Activated naive CD4-positive, alpha-beta T cell treated with anti-CD3 and anti-CD28 coated beads, Interleukin-2, amount 50 U/mL, for 16 hours (primary cell): ENCODE data around the gene ACTA2.

Experiments
- DNase-seq: peaks from one replicate; pipeline ENCODE4 v3.0.0-alpha.2; 2020

The ACTA2 gene

DNA sequence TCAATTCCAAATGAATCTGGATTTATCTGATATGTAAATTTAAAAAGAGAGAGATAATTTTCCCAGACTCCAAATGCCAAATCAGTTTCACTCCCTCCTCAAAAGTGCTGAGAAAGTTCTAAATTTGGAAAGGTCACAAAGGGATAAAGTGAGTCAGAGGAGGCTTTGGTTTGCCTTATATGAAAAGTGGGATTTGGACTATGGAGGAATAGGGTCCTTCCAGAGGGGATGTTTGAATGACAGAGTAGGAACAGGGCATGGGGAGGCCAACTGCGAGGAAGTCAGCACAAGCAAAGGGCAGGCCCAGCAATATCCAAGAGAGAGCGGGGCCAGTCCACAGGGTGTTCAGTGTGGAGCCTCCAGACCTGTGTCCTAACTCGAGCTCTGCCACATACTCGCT is 28.2 kb upstream of the ACTA2 start:
- DNase-seq = no peak

DNA sequence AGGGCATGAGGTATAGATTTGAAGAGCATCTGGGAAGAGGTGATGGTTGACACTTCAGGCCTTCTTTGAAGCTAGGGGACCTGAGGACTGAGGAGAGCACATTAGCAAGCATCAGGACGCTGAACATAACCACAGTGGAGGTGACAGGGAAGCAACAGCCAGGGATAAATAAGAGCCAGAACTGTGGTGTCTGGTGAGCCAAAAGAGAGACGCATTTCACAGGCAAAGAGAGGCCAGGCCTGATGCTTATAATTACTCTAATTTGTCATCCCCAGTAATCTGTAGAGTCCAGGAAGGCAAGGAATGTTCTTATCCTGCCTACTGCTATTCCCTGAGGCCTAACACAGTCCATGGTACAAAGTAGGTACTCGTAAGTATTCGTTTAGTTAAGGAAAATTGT is 27.7 kb upstream of the ACTA2 start:
- no peak for DNase-seq

GRCh38 chr10:88979603-88980002 is 27.0 kb upstream of the ACTA2 start:
- no peak for DNase-seq

- no peak for DNase-seq
These were observed 26.6 kb upstream of the ACTA2 start for GRCh38 chr10:88979153-88979562.

- DNase-seq = no peak
These were observed 25.9 kb upstream of the ACTA2 start for GRCh38 chr10:88978463-88978862.

DNA sequence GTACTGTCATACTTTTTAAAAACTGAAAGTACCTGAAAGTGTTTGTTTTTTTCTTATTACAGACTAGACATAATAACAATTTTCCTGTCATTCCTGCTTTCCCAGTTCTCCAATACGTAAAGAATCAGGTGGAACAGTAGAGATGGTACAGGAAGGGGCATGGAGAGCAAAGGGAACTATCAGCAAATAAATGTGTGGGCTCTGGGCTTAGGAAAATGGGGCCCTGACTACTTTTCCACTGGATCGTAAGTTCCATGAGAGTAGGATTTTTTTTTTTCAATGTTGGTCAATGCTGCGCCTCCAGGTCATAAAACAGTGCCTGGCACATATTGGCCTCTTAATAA is 22.8 kb upstream of the ACTA2 start:
- no peak for DNase-seq

DNA sequence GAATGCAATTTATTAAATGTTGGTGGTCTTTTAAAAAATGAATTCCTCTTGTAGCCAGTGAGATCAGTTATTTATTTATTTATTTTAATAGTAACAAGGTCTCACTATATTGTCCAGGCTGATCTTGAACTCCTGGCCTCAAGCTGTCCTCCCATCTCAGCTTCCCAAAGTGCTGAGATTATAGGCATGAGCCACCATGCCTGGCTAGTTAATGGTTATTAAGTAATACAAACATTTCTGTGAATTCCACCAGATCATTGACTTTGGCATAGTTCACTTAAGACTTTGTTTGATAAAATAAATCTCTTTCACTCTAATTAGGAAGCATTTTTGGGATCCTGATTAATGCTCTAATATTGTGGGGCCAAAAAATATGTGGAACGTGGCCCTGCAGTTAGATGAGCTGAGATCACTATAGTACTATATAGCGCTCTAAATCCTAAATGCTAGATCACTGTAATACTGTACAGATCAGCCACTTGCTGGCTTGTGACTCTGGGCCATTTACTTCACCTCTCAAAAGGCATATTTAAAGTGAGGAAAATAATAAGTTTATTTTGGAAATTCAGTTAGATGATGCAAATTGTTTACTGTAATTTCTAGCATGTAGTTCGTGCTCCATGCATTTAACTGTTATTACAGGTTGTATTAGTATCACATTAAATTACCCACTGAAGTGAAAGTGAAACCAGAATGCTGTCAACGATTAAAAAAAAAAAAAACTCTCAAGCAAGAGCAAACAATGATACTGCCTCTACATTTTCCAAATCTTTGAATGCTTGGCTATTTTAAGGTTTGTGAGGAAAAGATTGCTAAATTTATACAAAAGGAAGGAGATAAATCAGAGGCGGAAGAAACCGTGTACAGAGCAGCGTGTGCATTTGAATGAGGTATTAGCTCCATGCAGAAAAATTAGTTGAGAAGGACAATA is 22.1 kb upstream of the ACTA2 start:
- no peak for DNase-seq

DNA sequence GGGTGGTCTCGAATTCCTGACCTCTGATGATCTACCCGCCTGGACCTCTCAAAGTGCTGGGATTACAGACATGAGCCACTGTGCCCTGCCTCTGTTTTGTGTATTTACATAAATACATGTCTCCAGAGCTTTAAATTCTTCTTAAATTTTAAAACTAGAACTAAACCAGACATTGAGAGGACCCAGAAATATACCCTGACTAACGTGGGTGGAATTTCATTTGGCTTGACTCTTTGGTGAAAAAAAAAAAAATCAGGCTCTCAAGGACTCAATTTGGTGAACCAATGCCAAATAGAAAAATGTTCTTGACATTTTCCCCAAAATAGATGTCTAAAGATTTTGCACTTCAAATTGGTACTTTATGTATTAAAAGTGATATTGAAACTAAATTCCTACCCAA is 21.4 kb upstream of the ACTA2 start:
- DNase-seq = no peak

DNA sequence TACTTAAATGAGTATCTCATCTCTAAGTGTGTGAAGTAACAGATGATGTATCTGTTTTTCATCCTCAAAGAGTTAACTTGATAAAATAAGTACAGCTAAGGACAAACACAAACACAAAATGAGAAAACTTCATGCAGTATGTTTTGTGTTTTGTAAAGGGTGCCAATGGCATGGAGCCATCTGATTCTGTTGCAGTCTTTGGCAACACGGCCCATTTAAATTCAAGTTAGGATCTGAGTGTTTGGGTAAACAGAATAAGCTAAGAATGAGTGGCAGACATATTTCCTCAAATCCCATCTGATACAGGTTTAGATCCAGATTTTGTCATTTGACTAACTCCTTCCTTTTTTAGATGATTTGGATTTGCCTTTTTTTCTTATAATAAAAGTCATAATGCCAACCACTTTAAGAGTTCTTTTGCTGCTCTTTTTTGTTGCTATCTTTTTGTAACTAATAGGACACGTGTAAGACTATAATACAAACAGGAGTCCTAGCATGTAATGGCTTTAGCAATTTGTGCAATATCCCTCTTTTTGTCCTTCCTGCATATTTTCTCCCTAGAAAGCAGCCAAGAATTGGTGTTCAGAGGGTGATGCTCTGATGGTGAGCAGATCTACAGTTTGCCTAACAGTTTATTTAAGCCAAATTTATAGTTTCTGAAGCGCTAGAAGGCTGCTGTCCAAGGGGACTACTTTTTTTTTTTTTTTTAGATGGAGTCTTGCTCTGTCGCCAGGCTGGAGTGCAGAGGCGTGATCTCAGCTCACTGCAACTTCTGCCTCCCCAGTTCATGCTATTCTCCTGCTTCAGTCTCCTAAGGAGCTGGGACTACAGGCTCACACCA is 18.9 kb upstream of the ACTA2 start:
- DNase-seq = no peak

GRCh38 chr10:88968391-88968790 is 15.8 kb upstream of the ACTA2 start:
- no peak for DNase-seq

DNA sequence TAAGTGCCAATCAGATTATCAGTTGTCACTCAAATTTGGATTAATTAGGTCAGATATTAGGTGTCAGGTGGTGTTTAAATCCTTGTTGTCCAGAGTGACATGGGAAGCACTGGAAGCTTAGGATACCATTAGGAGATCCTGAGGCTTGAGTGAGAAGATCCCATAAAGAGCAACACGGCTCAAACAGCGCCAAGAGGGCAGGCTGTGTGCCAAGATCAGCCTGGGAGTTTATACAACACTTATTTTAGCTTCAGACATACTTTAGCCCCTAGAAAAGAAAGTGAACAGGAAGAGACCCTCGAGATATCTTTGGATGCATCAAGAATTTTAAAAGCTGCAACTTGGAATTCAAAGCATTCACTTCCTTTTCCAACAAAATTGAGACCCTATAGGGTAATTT is 14.2 kb upstream of the ACTA2 start:
- DNase-seq = no peak

DNA sequence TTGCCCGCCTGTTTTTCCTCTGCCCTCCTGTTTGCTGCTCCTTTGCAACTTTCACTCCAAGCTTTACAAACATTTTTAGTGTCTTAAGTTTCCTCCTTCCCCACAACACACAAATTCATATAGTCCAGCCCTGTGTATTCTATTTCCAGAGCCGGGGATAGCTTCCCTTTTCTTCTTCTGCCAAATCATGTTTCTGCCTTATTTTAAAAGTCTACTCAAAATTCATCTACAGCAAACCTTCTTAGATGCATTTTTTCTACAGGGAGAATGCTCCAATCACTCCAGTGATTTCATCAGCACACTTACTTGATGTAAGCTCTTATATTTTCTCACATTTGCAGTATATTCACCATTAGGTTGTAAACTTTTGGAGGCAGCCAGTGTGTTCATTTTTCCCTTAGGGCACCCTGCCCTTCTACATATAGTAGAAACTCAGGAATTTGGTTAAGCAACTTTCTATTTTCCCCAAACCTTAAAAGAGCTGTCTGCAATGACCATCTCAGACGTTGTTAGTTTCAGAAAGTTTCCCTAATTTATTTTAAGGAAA is 12.4 kb upstream of the ACTA2 start:
- no peak for DNase-seq

DNA sequence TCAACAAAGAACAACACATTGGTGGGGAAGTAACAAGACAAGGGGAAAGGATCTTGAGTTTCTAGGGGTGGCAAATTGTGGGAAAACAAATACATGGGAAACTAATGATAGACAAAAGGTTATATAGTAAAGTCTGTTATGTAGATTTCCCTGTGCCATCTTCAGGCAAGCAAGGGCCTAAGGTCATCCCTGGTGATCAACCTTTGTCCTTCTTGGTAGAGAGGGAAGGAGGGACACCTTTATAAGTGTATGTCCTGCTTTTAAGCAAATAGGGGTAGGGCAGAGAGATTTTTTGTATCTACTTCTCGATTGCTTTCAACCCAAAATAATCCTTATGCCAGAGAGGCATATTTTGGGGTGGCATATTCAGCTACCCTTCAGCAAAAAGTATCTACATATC is 11.8 kb upstream of the ACTA2 start:
- DNase-seq = no peak

- DNase-seq = no peak
These were observed 10.7 kb upstream of the ACTA2 start for GRCh38 chr10:88963318-88963717.

DNA sequence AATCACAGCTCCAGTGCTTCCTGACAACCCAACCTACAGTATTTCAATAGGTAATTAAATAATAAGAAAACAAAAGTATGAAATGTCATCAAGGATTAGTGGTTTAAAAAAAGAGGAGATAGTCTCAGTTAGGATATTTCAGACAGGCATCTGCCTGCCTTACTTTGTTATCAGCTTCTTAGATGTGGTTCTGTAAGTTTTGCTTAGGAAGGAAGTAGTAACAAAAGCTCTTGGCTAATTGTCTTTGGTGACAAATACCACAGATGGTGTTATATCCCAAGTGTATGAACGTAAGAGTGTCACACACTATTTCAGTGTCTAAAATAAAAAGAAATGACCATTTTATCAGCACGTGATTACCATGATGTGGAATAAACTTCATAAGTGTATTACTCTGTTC is 9.8 kb upstream of the ACTA2 start:
- no peak for DNase-seq

DNA sequence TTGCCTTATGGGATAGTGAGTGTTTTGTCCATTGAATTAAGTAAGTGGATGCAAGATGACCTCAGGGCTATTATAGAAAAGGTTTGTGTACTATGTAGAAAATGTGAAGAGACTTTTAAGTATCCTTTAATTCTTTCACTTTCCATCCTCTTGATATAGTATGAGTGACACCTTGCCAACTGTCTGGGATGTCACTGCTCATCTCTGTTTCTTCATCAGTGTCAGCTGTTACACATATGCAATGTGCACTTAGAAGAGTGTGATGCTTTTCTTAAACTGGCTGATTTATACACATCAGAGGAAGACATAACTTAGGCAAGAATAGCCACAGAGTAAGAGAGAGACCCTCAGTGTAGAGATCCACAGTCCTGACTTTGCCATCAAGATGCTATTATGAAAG is 8.7 kb upstream of the ACTA2 start:
- DNase-seq = no peak

- DNase-seq = no peak
These were observed 8.2 kb upstream of the ACTA2 start for GRCh38 chr10:88960802-88961201.

GRCh38 chr10:88958721-88959120 is 6.1 kb upstream of the ACTA2 start:
- DNase-seq = no peak

DNA sequence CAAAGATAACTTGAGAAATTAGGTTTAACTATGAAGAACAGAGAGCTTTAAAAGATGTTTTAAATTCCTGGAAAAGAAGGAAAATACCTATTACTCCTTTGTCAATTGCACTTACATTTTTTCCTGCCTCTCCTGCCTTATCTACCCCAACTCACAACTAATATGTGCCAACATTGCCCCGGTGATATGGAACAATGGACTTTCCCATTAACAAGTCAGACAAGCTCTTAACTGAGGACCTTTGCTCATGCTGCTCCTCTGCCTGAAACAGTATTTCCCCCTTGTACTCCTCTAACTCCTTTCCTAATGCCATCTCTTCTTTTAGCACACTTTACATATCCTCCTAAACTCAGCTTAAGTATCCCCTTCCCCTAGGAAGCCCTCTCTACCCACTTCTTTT is 4.8 kb upstream of the ACTA2 start:
- DNase-seq = no peak

DNA sequence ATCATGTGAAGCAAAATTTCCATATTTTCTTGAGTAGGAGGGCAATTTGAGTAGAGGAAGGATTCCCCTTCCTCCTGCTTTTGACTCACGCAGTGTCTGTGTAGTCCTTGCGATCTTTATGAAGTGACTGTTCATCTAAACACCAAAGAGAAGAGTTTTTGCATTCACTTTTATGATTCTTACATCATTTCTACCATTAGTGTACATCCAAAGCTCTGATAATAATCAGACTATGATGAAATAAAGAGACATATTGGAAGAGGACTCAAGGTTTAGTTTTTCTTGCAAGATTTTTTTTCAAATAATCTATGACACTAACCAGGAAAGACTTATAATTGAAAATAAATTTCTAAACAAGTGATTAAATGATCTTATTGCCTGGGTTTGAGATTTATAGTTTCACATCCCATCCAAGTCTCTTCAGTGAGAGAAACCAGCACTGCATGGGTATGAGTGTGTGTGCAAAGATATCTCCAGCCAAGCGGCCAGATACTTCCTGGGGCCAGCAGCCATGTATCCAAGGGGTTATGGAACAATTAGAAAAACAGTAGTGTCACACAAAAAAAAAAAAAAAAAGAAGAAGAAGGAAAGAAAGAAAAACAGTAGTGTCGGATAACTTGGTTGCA is 2.0 kb upstream of the ACTA2 start:
- DNase-seq = no peak

GRCh38 chr10:88953662-88954061 is 1.1 kb upstream of the ACTA2 start:
- no peak for DNase-seq

- no peak for DNase-seq
These were observed 2.4 kb downstream of the ACTA2 start for GRCh38 chr10:88949912-88950837.
